Right ventricle myocardium inferior (tissue), 1 donor: ENCODE measurements around the gene CCSAP. TPM values are rescaled to one million over a fixed set of nuclear protein-coding genes. Genes with fewer than 3 reads are reported as not detected.

Experiments
- ATAC-seq: fragments of 200-7000 bp; cut with Tn5 transposase; one replicate; pipeline ENCODE4 v1.9.1; 2020; ENCODE audit warnings: mild to moderate bottlenecking, moderate library complexity
- DNase-seq: peaks from one replicate; pipeline ENCODE4 v3.0.0; 2021; ENCODE audit errors: missing footprints
- intact Hi-C: fragments of 100-400 bp; cut with DNase I; formaldehyde crosslinking; loops from one replicate; pipeline ENCODE4 v1.11.0; 2022
- total RNA-seq: library from RNA; stranded (reverse); fragmentation: NEBNext Ultra II Directional; extraction: Animal tissue kit (Norgen Biotek cat#: 25700); gene quantifications from one replicate; pipeline ENCODE4 v1.2.1, GENCODE V29; 2021
- donor health status: DM: no; HTN: yes; CAD: no; lungs with severe emphysema.

The CCSAP gene
- total RNA-seq, 1 donor from 2014 or later, result 2.3 TPM

- DNase-seq, result no peak
- intact Hi-C loops, result no loop called here
- ATAC-seq, result no peak
These were observed 64.6 kb downstream of the CCSAP start for GRCh38 chr1:229278120-229278741.

- intact Hi-C loops, result no loop called here
- DNase-seq (no peak), ATAC-seq (no peak)
These were observed 67.8 kb downstream of the CCSAP start for GRCh38 chr1:229275005-229275404.

GRCh38 chr1:229273507-229274232 lies 69.2 kb downstream of the CCSAP start:
- intact Hi-C loops, result loop anchor here (5.0 kb wide), 1 partner anchor 69 kb away; the partner anchor contains the start of gene CCSAP

GRCh38 chr1:229272164-229273158 lies 70.4 kb downstream of the CCSAP start:
- ATAC-seq (no peak), DNase-seq (no peak)
- intact Hi-C loops, result loop anchor here (5.0 kb wide), 1 partner anchor 70 kb away; the partner anchor contains the start of gene CCSAP

More at GRCh38 chr1:229273507-229274232, 69.2 kb downstream of the CCSAP start:
- DNase-seq (no peak), ATAC-seq (no peak)

- DNase-seq, result no peak
- ATAC-seq, result peak; percentile 42
- intact Hi-C loops, result loop anchor here (5.0 kb wide), 1 partner anchor 71 kb away; the partner anchor contains the start of gene CCSAP
These were observed 71.2 kb downstream of the CCSAP start for GRCh38 chr1:229271448-229272159.

Other genes with a start within 250 kb of the CCSAP start
- 131 TPM for gene RAB4A, start 71.9 kb downstream of the CCSAP start, total RNA-seq
- 1,694 TPM for gene ACTA1, start 91.0 kb upstream of the CCSAP start, total RNA-seq
- 27.9 TPM for gene NUP133, start 165.3 kb upstream of the CCSAP start, total RNA-seq
- 12.7 TPM for gene ABCB10, start 215.7 kb upstream of the CCSAP start, total RNA-seq